Uterus (tissue), 4 donors: ENCODE results near the gene EPHA4. TPM values are rescaled to one million over a fixed set of nuclear protein-coding genes. Genes with fewer than 3 reads are reported as not detected.

Experiments used
- DNase-seq, 2 donors: peaks; one replicate each; pipeline ENCODE4 v3.0.0-alpha.2; 2019 to 2020
- H3K27ac ChIP-seq, 2 donors: fragments of 200-600 bp; sonication (generic); 1 replicate in 1 of 2; 2 replicates in 1 of 2; pipeline ENCODE4 v1.5.1; 2016 to 2018
- H3K27me3 ChIP-seq, 2 donors: fragments of 200-600 bp; sonication (generic); one replicate each; pipeline ENCODE4 v1.5.1; 2018 to 2019; ENCODE audit warnings: control low read depth in 1 of 2
- H3K36me3 ChIP-seq, 2 donors: fragments of 200-600 bp; sonication (generic); one replicate each; pipeline ENCODE4 v1.5.1; 2019; ENCODE audit warnings: control low read depth in 1 of 2
- H3K4me1 ChIP-seq, 2 donors: fragments of 200-600 bp; sonication (generic); one replicate each; pipeline ENCODE4 v1.5.1; 2018 to 2019; ENCODE audit warnings: control low read depth in 1 of 2
- H3K4me3 ChIP-seq, 2 donors: fragments of 200-600 bp; sonication (generic); 1 replicate in 1 of 2; 2 replicates in 1 of 2; pipeline ENCODE4 v1.5.1; 2018 to 2019; ENCODE audit warnings: mild to moderate bottlenecking in 1 of 2
- H3K9me3 ChIP-seq, 2 donors: fragments of 200-600 bp; sonication (generic); one replicate each; pipeline ENCODE4 v1.5.1; 2019; ENCODE audit warnings: control low read depth in 1 of 2
- POLR2A ChIP-seq, 2 donors: fragments of 450-650 bp; IDR thresholded peaks; one replicate each; pipeline ENCODE4 v1.6.1; 2016; ENCODE audit warnings: antibody characterized with exemption in 2 of 2, mild to moderate bottlenecking in 1 of 2, moderate library complexity in 1 of 2
- intact Hi-C: fragments of 100-400 bp; cut with DNase I; formaldehyde crosslinking; loops from one replicate; pipeline ENCODE4 v1.15.1; 2023; ENCODE audit warnings: low total_unique reads
- total RNA-seq, 4 donors: library from RNA; depleted of rRNA in 3 of 4; stranded (reverse); fragments of >200 nt in 3 of 4; gene quantifications; one replicate each; pipeline versions ENCODE4 v1.1.0 to v1.2.4, GENCODE V29; 2014 to 2023
- TF ChIP-seq, protein P1 (sequence below), 4 experiments: fragments of 200-600 bp in 2 of 4; fragments of 450-650 bp in 2 of 4; sonication (generic) in 2 of 4; IDR thresholded peaks; one replicate each; pipeline ENCODE4 v1.5.1; 2016 to 2019; ENCODE audit warnings: antibody characterized with exemption in 4 of 4, mild to moderate bottlenecking in 2 of 4, moderate library complexity in 1 of 4
- donor health status: DM: yes; HTN: yes; CAD: no.

The EPHA4 gene
- total RNA-seq, 4 donors from 2014 or later = 45.6 to 84.7 (median 66.8) TPM

DNA sequence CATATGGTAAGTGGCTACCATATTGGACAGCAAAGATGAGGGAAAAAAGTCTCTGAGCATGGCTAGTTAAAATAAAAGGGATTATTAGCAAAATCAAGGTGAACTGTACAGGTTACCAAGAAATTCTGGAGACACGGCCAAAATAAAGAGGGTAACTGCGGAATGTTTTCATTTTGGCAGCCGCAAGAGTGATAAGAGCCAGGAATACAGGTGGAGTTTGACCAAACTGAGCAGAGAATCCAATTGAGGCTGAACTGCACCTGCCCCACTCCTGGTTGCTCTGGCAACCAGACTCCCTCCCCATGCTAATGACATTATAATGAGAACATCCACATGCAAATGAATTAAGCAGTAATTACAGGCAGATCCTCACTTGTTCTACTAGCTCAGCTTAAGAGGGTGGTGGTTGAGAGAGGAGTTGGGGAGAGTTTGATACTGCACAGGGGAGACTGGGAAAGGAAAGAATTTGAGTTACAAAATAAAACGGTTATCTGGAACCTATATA, 18.8 kb upstream of the EPHA4 start:
- H3K4me1 ChIP-seq = no peaks in the 10 kb centered on the region
- DNase-seq = no peak
- intact Hi-C loops = no loop called here
- no peak overlapping the region for H3K4me3 ChIP-seq
- H3K27ac ChIP-seq = no peak overlapping the region
- H3K27me3 ChIP-seq = no peaks in the 10 kb centered on the region
- H3K9me3 ChIP-seq = no peaks in the 10 kb centered on the region
- H3K36me3 ChIP-seq = no peaks in the 10 kb centered on the region
- TF ChIP-seq, protein P1, sequence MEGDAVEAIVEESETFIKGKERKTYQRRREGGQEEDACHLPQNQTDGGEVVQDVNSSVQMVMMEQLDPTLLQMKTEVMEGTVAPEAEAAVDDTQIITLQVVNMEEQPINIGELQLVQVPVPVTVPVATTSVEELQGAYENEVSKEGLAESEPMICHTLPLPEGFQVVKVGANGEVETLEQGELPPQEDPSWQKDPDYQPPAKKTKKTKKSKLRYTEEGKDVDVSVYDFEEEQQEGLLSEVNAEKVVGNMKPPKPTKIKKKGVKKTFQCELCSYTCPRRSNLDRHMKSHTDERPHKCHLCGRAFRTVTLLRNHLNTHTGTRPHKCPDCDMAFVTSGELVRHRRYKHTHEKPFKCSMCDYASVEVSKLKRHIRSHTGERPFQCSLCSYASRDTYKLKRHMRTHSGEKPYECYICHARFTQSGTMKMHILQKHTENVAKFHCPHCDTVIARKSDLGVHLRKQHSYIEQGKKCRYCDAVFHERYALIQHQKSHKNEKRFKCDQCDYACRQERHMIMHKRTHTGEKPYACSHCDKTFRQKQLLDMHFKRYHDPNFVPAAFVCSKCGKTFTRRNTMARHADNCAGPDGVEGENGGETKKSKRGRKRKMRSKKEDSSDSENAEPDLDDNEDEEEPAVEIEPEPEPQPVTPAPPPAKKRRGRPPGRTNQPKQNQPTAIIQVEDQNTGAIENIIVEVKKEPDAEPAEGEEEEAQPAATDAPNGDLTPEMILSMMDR (IDR thresholded peaks at IDR 0.05) = no peak
- no peak for TF ChIP-seq POLR2A (IDR thresholded peaks at IDR 0.05)

DNA sequence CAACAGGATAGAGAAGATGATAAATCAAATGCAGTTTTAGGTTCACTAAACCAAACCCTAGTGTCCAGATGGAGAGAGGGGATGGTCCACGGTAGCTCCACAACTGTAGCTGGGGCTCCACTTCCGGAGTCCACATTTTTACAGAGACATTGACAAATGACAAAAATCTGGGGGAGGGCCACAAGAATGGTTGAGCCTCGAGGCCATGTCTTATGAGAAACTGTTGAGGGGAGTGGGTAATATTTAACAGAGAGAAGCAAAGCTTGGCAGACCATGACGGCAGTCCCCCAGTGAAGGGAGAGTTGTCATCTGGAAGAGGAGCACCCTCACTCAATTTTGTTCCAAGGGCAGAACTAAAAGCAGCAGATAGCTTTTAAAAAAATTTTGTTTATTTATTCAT, 17.6 kb upstream of the EPHA4 start:
- intact Hi-C loops = no loop called here
- Histone ChIP-seq H3K36me3 (no peaks in the 10 kb centered on the region), H3K9me3 (no peaks in the 10 kb centered on the region), H3K27me3 (no peaks in the 10 kb centered on the region), H3K4me3 (no peak overlapping the region), H3K4me1 (no peaks in the 10 kb centered on the region), H3K27ac (no peak overlapping the region)
- DNase-seq = no peak
- TF ChIP-seq, protein P1 (IDR thresholded peaks at IDR 0.05) = no peak
- TF ChIP-seq POLR2A (IDR thresholded peaks at IDR 0.05) = no peak

DNA sequence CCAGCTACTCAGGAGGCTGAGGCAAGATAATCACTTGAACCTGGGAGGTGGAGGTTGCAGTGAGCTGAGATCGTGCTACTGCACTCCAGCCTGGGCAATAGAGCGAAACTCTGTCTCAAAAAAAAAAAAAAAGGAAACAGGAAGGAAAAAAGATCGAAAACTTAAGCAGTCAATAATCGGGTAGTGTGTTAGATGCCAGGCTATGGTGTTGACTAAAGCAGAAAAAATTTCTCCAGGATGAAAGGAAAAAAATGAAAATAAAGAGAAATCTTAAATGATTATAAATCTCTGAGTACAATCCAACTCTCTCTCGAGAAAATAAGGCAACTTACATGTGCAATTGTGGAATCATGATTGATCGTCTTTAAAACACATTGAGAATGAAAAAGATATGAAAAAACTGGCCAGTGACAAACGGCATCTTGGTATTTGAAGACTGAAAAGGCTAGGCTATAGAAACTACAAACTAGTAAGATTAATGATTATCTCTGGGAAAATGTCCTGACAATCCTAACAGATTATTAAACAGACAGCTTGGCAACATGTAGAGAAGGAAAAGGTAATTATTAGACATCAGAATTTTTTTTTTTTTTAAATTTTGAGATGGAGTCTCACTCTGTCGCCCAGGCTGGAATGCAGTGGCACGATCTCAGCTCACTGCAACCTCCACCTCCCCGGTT, 16.3 kb upstream of the EPHA4 start:
- TF ChIP-seq, protein P1 (IDR thresholded peaks at IDR 0.05) = no peak
- no peak for TF ChIP-seq POLR2A (IDR thresholded peaks at IDR 0.05)
- intact Hi-C loops = no loop called here
- no peaks in the 10 kb centered on the region for H3K27me3 ChIP-seq
- no peak overlapping the region for H3K4me3 ChIP-seq
- no peak overlapping the region for H3K27ac ChIP-seq
- no peak for DNase-seq
- H3K9me3 ChIP-seq = no peaks in the 10 kb centered on the region
- H3K4me1 ChIP-seq = no peaks in the 10 kb centered on the region
- no peaks in the 10 kb centered on the region for H3K36me3 ChIP-seq

- no peak for DNase-seq
- TF ChIP-seq, protein P1 (IDR thresholded peaks at IDR 0.05) = no peak
- TF ChIP-seq POLR2A (IDR thresholded peaks at IDR 0.05) = no peak
- no peak overlapping the region for H3K27ac ChIP-seq
- no peaks in the 10 kb centered on the region for H3K9me3 ChIP-seq
- no peaks in the 10 kb centered on the region for H3K27me3 ChIP-seq
- intact Hi-C loops = no loop called here
- no peaks in the 10 kb centered on the region for H3K36me3 ChIP-seq
- no peak overlapping the region for H3K4me3 ChIP-seq
- H3K4me1 ChIP-seq = no peaks in the 10 kb centered on the region
Measured at GRCh38 chr2:221581986-221582385, 9.9 kb upstream of the EPHA4 start.

GRCh38 chr2:221574231-221574570, 2.1 kb upstream of the EPHA4 start:
- TF ChIP-seq, protein P1 (IDR thresholded peaks at IDR 0.05) = no peak
- TF ChIP-seq POLR2A (IDR thresholded peaks at IDR 0.05) = no peak

More at GRCh38 chr2:221574231-221574570, 2.1 kb upstream of the EPHA4 start:
- H3K27me3 ChIP-seq = no peaks in the 10 kb centered on the region
- H3K27ac ChIP-seq = no peak overlapping the region
- no peaks in the 10 kb centered on the region for H3K36me3 ChIP-seq
- intact Hi-C loops = loop anchor here (5.0 kb wide), 1 partner anchor 887 kb away; no protein-coding TSS in a partner anchor
- no peak for DNase-seq
- H3K9me3 ChIP-seq = no peaks in the 10 kb centered on the region
- H3K4me1 ChIP-seq = no peaks in the 10 kb centered on the region
- H3K4me3 ChIP-seq = peak overlapping the region; percentile 70 to 73
